Sigmoid colon (tissue), 7 donors: ENCODE results near the gene SCUBE1. TPM values are rescaled to one million over a fixed set of nuclear protein-coding genes. Genes with fewer than 3 reads are reported as not detected.

Experiments used
- DNase-seq: peaks from one replicate; pipeline ENCODE4 v3.0.0-alpha.2; 2019
- H3K27ac ChIP-seq, 4 donors: fragments of 200-600 bp; sonication (generic); one replicate each; pipeline ENCODE4 v1.5.1; 2016 to 2019; ENCODE audit warnings: mild to moderate bottlenecking in 1 of 4
- H3K27me3 ChIP-seq, 3 donors: fragments of 200-600 bp; sonication (generic); one replicate each; pipeline ENCODE4 v1.5.1; 2019; ENCODE audit warnings: mild to moderate bottlenecking in 1 of 3
- H3K36me3 ChIP-seq, 4 donors: fragments of 200-600 bp; sonication (generic); one replicate each; pipeline ENCODE4 v1.5.1; 2016 to 2019
- H3K4me1 ChIP-seq, 4 donors: fragments of 200-600 bp; sonication (generic); one replicate each; pipeline ENCODE4 v1.5.1; 2017 to 2019
- H3K4me3 ChIP-seq, 4 donors: fragments of 200-600 bp; sonication (generic); one replicate each; pipeline ENCODE4 v1.5.1; 2017 to 2019; ENCODE audit warnings: mild to moderate bottlenecking in 2 of 4, moderate library complexity in 1 of 4
- H3K9me3 ChIP-seq, 4 donors: fragments of 200-600 bp in 3 of 4; sonication (generic) in 3 of 4; one replicate each; pipeline versions ENCODE4 v1.5.1 to v1.6.1; 2013 to 2019
- EP300 ChIP-seq, 4 donors: sonication (generic); formaldehyde crosslinking; IDR thresholded peaks; one replicate each; pipeline ENCODE4 v1.6.1; 2017; ENCODE audit warnings: antibody characterized with exemption in 4 of 4
- POLR2A ChIP-seq, 2 donors: fragments of 450-650 bp; IDR thresholded peaks; one replicate each; pipeline ENCODE4 v1.6.1; 2016; ENCODE audit warnings: antibody characterized with exemption in 2 of 2, mild to moderate bottlenecking in 2 of 2, moderate library complexity in 2 of 2
- POLR2AphosphoS5 ChIP-seq, 4 donors: sonication (generic); formaldehyde crosslinking; IDR thresholded peaks; one replicate each; pipeline ENCODE4 v1.6.1; 2017; ENCODE audit warnings: antibody characterized with exemption in 4 of 4
- WGBS, 2 donors: extraction: QIAGEN DNeasy Blood & Tissue Kit; methylation state at CpG; one replicate each; pipeline ENCODE4 v1.1.7; 2013; 5-methylcytosine and 5-hydroxymethylcytosine counted together
- intact Hi-C: fragments of 100-400 bp; cut with DNase I; formaldehyde crosslinking; loops from one replicate; pipeline ENCODE4 v1.15.1; 2023
- polyA plus RNA-seq, 3 donors: library from polyadenylated mRNA; stranded (reverse); fragments of 200-250 nt; gene quantifications; one replicate each; pipeline ENCODE4 v1.2.3, GENCODE V29; 2013
- total RNA-seq, 4 donors: library from RNA; depleted of rRNA; stranded (reverse); fragments of >200 nt; gene quantifications; one replicate each; pipeline ENCODE4 v1.1.0, GENCODE V29; 2016
- TF ChIP-seq, protein P1 (sequence below), 4 experiments: fragments of 450-650 bp in 3 of 4; fragments of 200-600 bp in 1 of 4; IDR thresholded peaks; one replicate each; pipeline ENCODE4 v1.5.1; 2016 to 2019; ENCODE audit warnings: antibody characterized with exemption in 4 of 4, mild to moderate bottlenecking in 3 of 4, moderate library complexity in 2 of 4
- donor health status: healthy with polysubstance abuse.
- donor health status: Bipolar disorder and iron deficiency.
- donor health status: healthy.

SCUBE1 gene
- total and polyA plus RNA-seq, 7 donors, result 0.23 to 1.1 (median 0.55) TPM

DNA sequence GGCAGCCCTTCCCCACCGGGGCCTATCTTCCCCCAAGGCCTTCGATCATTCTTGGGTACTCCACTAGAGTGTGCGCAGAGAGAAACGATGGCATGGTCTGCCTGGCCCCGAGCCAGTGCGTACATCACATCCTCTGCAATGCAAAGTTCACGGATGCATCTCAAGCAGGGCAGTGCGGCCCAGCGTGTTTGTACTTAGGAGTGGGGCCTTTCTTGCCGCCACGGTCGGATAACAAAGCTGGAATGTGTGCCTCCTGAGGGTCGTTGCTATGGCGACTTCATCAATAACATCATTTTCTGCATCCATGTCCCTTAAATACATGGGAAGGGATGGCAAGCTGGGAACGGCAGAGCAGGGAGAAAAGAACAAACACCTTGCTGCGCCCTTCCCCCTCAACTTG lies 73.9 kb downstream of the SCUBE1 start:
- DNase-seq, result no peak
- H3K4me1 ChIP-seq, result peaks cover 0 to 4% (median 2%) of the 10 kb centered on the region in 4 donors
- H3K4me3 ChIP-seq, result no peak overlapping the region
- TF ChIP-seq POLR2A (IDR thresholded peaks at IDR 0.05) (no peak), EP300 (IDR thresholded peaks at IDR 0.05) (no peak), POLR2AphosphoS5 (IDR thresholded peaks at IDR 0.05) (no peak)
- TF ChIP-seq, protein P1, sequence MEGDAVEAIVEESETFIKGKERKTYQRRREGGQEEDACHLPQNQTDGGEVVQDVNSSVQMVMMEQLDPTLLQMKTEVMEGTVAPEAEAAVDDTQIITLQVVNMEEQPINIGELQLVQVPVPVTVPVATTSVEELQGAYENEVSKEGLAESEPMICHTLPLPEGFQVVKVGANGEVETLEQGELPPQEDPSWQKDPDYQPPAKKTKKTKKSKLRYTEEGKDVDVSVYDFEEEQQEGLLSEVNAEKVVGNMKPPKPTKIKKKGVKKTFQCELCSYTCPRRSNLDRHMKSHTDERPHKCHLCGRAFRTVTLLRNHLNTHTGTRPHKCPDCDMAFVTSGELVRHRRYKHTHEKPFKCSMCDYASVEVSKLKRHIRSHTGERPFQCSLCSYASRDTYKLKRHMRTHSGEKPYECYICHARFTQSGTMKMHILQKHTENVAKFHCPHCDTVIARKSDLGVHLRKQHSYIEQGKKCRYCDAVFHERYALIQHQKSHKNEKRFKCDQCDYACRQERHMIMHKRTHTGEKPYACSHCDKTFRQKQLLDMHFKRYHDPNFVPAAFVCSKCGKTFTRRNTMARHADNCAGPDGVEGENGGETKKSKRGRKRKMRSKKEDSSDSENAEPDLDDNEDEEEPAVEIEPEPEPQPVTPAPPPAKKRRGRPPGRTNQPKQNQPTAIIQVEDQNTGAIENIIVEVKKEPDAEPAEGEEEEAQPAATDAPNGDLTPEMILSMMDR (IDR thresholded peaks at IDR 0.05), result no peak
- H3K27ac ChIP-seq, result no peak overlapping the region
- no peaks in the 10 kb centered on the region for H3K9me3 ChIP-seq
- intact Hi-C loops, result no loop called here
- peaks cover 0 to 34% (median 22%) of the 10 kb centered on the region in 3 donors for H3K27me3 ChIP-seq
- WGBS, 2 donors, result 52 to 76% methylated on average over 16 of the region's 16 CpGs
- H3K36me3 ChIP-seq, result no peaks in the 10 kb centered on the region

DNA sequence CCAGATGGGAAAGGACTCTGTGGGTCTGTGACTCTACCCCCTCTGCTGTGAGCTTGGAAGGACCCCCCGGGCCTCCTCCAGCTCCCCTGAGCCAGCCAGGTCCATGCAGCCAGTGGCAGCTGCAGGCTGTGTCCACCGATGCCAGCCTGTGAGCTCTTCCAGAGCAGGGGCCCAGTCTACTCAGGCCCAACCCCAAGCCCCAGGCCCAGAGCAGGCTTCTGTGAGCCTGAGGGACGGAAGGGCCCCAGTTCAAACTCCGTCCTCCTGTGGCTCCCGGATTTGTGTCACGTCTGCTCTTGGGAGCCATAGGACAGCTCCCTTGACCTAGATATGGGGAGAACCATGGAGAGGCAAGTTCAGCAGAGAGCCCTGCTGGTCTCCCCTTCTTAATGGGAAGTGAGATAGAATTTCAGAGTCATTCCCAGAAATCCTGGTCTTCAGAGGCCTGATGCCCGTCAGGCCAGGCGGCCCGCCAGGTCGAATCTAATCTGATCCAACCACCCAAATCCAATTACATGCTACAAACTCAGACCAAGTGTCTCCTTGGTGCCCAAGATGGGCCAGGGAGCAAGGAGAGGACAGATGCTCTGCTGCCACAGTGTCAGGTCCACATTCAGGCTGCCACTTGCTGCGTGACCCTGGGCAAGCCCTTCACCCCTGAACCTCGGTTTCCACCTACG lies 75.1 kb downstream of the SCUBE1 start:
- Histone ChIP-seq H3K9me3 (no peaks in the 10 kb centered on the region), H3K4me3 (no peak overlapping the region), H3K27ac (no peak overlapping the region), H3K27me3 (peaks cover 2 to 41% (median 18%) of the 10 kb centered on the region in 3 donors), H3K4me1 (peaks cover 0 to 14% (median 9%) of the 10 kb centered on the region in 4 donors), H3K36me3 (no peaks in the 10 kb centered on the region)
- 79 to 87% methylated on average over 13 of the region's 13 CpGs for WGBS, 2 donors
- intact Hi-C loops, result no loop called here
- TF ChIP-seq POLR2A (IDR thresholded peaks at IDR 0.05) (no peak), POLR2AphosphoS5 (IDR thresholded peaks at IDR 0.05) (no peak), EP300 (IDR thresholded peaks at IDR 0.05) (no peak)
- TF ChIP-seq, protein P1 (IDR thresholded peaks at IDR 0.05), result no peak
- DNase-seq, result no peak

DNA sequence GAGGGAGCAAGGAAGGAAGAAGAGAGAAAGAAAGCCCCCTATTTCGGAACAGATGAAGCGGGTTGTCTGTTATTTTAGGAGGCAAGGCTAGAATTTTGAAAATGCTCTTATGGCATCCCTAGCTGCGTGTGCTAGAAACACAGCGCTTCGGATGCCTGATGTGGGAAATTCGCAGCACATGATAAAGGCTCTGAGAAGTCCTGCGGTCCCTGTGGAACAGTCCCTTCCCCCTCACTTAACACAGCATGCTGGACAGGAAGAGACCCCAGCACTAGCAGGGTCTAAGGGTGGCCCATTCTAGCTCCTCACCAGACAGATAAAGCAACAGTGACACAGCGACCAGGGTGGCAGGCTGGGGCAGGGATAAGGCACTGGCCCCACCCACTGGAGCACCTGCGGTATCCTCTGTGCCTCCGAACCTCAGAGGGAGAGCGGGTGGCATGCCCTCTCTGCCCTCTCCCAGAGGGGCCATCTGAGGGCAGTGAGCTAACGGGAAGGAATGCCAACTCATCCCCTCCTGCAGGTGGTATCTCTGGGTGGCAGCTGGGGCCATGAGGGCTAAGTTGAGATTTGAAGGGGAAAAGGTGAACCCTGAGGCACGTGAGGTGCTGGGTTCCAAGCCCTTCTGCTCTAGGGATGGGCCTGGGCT lies 75.7 kb downstream of the SCUBE1 start:
- Histone ChIP-seq H3K27ac (no peak overlapping the region), H3K36me3 (no peaks in the 10 kb centered on the region), H3K27me3 (peaks cover 2 to 45% (median 18%) of the 10 kb centered on the region in 3 donors), H3K4me3 (no peak overlapping the region), H3K9me3 (no peaks in the 10 kb centered on the region), H3K4me1 (peaks cover 0 to 14% (median 9%) of the 10 kb centered on the region in 4 donors)
- intact Hi-C loops, result no loop called here
- WGBS, 2 donors, result 64 to 78% methylated on average over 13 of the region's 13 CpGs
- no peak for DNase-seq
- no peak for TF ChIP-seq POLR2A (IDR thresholded peaks at IDR 0.05)
- TF ChIP-seq, protein P1 (IDR thresholded peaks at IDR 0.05), result no peak
- TF ChIP-seq EP300 (IDR thresholded peaks at IDR 0.05), result no peak
- no peak for TF ChIP-seq POLR2AphosphoS5 (IDR thresholded peaks at IDR 0.05)

DNA sequence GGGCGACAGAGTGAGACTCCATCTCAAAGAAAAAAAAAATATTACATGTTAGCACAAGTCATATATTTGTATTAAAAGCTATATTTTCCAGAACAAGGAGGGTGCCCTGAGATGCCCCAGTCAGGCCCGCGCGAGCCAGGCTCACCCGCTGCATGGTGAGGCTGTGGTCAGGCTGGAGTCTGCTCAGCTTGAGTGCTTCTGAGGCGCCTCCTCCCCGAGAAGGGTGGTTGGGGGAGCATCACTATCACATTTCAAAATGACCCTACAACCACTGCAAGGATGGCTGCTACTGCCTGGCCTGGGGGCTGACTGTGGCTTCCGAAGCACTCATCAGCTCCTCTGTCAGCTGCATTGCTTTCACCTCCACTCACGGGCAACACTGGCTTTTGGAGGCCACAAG lies 77.1 kb downstream of the SCUBE1 start:
- intact Hi-C loops, result no loop called here
- no peaks in the 10 kb centered on the region for H3K36me3 ChIP-seq

More for the DNA sequence above, 77.1 kb downstream of the SCUBE1 start:
- Histone ChIP-seq H3K27ac (no peak overlapping the region), H3K9me3 (no peaks in the 10 kb centered on the region), H3K27me3 (peaks cover 2 to 45% (median 18%) of the 10 kb centered on the region in 3 donors), H3K4me1 (peaks cover 0 to 14% (median 9%) of the 10 kb centered on the region in 4 donors), H3K4me3 (no peak overlapping the region)
- WGBS, 2 donors, result 83 to 87% methylated on average over 9 of the region's 9 CpGs
- DNase-seq, result no peak
- no peak for TF ChIP-seq POLR2A (IDR thresholded peaks at IDR 0.05)
- TF ChIP-seq EP300 (IDR thresholded peaks at IDR 0.05), result no peak
- TF ChIP-seq POLR2AphosphoS5 (IDR thresholded peaks at IDR 0.05), result no peak
- TF ChIP-seq, protein P1 (IDR thresholded peaks at IDR 0.05), result no peak
